ENCODE results near the gene TOP1. TPM values are rescaled to one million over a fixed set of nuclear protein-coding genes. Genes with fewer than 3 reads are reported as not detected.
A peak's percentile ranks its signal among the peaks of the same experiment; 100 is the strongest.

The TOP1 gene
- total RNA-seq, 4 donors from 2014 or later, result 20.2 to 28.5 (median 23.0) TPM

DNA sequence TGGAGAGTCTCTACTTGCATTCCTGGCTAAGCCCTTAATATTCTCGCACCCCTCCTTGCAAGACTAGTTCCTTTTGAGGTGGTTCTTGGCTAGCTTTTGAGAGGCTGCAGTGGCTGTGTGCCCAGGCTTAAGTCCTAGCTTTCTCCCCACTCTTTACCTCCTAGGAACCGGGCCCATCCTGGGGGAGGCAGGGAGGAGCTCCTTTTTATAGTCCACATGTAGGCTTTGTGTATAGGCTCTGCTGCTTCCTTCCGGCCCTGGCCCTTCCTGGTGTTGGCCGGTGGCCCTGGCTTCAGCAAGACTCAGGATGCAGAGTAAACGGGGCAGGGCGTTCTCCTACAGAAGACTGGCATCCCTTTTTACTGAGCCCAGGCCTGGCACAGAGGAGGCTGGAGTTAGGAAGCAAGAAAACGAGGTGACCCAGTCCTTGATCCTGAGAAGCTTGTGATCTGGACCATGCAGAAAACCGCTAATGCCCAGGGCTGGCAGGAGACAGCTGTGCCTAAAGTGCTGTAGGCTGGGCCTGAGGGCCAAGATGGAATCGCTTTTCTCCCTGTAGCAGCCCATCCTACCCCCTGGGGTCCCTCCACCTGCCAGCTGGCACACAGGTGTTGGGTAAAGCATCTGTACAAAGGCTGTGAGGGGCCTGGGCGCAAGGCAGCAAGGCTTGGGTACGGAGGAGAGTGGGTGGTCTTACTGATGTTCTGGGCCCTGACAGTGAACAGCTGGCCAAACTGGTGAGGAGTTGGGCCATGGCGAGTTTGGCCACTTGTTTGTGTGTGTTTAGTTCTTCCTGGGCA lies 117.4 kb downstream of the TOP1 start:
- no peaks in the 10 kb centered on the region for H3K9me3 ChIP-seq
- intact Hi-C loops (cut with DNase I), result loop anchor here (10.0 kb wide), 1 partner anchor 259 kb away; no protein-coding TSS in a partner anchor
- no peaks in the 10 kb centered on the region for H3K27me3 ChIP-seq
- DNase-seq (ENCODE audit: extremely low spot score), result no peak
- peaks cover 0 to 6% (median 3%) of the 10 kb centered on the region in 4 donors for H3K36me3 ChIP-seq
- 56% methylated on average over 11 of the region's 12 CpGs for WGBS
- peaks cover 97 to 100% (median 98%) of the 10 kb centered on the region in 4 donors for H3K4me1 ChIP-seq
- no peak overlapping the region for H3K4me3 ChIP-seq
- peak overlapping the region; percentile 32 to 72 (median 49) for H3K27ac ChIP-seq (replicated peaks in 1 of 4)
- TF ChIP-seq POLR2A (IDR thresholded peaks at IDR 0.05; ENCODE audit: low read depth), result no peak
- peak; percentile 25 to 31 for TF ChIP-seq POLR2AphosphoS5 (IDR thresholded peaks at IDR 0.05)

DNA sequence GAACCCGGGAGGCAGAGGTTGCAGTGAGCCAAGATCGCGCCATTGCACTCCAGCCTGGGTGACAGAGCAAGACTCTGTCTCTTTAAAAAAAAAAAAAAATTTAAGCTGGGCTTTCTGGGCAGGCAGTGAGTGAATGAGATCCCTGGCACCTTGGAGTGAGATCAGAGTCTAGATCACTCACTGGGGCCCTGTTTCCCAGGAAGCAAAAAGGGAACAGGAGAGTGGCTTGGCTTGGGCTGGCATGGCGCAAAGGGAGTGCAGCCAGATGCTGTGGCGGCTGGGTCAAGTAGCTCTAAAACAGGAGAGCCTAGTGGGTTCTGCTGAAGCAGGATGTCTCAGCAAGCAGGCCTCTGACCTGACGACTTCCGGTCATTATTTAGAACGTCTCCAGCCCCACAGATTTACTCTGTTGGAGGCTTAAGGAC lies 119.2 kb downstream of the TOP1 start:
- Histone ChIP-seq H3K27me3 (no peaks in the 10 kb centered on the region), H3K27ac (replicated peaks in 1 of 4) (peak overlapping the region; percentile 32 to 72 (median 38)), H3K36me3 (peaks cover 0 to 6% (median 3%) of the 10 kb centered on the region in 4 donors), H3K4me3 (no peak overlapping the region), H3K4me1 (peaks cover 97 to 99% (median 98%) of the 10 kb centered on the region in 4 donors), H3K9me3 (no peaks in the 10 kb centered on the region)
- intact Hi-C loops (cut with DNase I), result loop anchor here (10.0 kb wide), 1 partner anchor 257 kb away; no protein-coding TSS in a partner anchor
- WGBS, result 68% methylated on average over 8 of the region's 8 CpGs
- DNase-seq (ENCODE audit: extremely low spot score), result no peak
- TF ChIP-seq EP300 (IDR thresholded peaks at IDR 0.05) (no peak), POLR2A (IDR thresholded peaks at IDR 0.05; ENCODE audit: low read depth) (no peak)

DNA sequence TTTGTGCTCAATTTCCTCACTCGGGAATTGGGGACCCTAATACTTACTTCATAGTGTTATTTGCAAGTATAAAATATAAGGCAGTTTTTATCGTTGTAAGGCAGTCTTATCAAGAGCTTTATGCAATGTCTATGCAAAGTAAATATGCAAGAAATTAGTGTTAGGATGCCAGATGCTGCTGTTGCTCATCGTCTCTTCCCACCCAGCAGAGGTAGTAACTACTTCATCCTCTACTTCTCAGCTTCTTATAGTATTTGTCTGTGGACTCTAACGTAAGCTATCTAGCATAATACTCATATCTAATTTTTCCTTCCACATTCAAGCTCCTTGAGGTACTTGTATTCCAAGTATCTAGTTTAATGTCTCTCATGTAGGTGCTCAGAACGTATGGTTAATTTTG lies 120.3 kb downstream of the TOP1 start:
- 86% methylated on average over 5 of the region's 5 CpGs for WGBS
- TF ChIP-seq POLR2A (IDR thresholded peaks at IDR 0.05; ENCODE audit: low read depth) (no peak), EP300 (IDR thresholded peaks at IDR 0.05) (no peak)
- TF ChIP-seq, protein P1, sequence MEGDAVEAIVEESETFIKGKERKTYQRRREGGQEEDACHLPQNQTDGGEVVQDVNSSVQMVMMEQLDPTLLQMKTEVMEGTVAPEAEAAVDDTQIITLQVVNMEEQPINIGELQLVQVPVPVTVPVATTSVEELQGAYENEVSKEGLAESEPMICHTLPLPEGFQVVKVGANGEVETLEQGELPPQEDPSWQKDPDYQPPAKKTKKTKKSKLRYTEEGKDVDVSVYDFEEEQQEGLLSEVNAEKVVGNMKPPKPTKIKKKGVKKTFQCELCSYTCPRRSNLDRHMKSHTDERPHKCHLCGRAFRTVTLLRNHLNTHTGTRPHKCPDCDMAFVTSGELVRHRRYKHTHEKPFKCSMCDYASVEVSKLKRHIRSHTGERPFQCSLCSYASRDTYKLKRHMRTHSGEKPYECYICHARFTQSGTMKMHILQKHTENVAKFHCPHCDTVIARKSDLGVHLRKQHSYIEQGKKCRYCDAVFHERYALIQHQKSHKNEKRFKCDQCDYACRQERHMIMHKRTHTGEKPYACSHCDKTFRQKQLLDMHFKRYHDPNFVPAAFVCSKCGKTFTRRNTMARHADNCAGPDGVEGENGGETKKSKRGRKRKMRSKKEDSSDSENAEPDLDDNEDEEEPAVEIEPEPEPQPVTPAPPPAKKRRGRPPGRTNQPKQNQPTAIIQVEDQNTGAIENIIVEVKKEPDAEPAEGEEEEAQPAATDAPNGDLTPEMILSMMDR (IDR thresholded peaks at IDR 0.05), result no peak
- peaks cover 96 to 100% (median 97%) of the 10 kb centered on the region in 4 donors for H3K4me1 ChIP-seq
- H3K9me3 ChIP-seq, result no peaks in the 10 kb centered on the region
- no peak overlapping the region for H3K27ac ChIP-seq (replicated peaks in 1 of 4)
- no peaks in the 10 kb centered on the region for H3K27me3 ChIP-seq
- no peak overlapping the region for H3K4me3 ChIP-seq
- no peak for DNase-seq (ENCODE audit: extremely low spot score)
- peaks cover 0 to 6% (median 3%) of the 10 kb centered on the region in 4 donors for H3K36me3 ChIP-seq
- intact Hi-C loops (cut with DNase I), result loop anchor here (10.0 kb wide), 1 partner anchor 256 kb away; no protein-coding TSS in a partner anchor

DNA sequence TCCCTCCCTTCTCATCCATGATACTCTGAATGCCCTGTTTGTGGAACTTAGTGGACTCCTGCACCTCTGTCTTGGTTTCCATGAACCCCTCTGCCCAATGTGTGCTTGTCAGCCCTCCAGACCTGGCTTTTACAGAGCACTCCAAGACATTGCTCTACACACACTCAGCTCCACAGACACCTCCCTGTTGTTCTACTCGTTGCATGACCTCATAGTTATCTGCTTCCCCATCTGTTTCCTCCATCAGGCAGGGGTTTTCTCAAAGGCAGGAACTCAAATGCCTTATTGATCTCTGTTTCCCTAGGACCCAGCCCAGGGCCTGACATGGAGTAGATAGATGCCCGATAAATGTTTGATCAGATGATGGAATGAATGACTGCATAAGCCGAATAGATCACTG lies 122.0 kb downstream of the TOP1 start:
- H3K4me3 ChIP-seq, result no peak overlapping the region
- H3K36me3 ChIP-seq, result no peaks in the 10 kb centered on the region
- intact Hi-C loops (cut with DNase I), result no loop called here
- H3K9me3 ChIP-seq, result no peaks in the 10 kb centered on the region
- H3K4me1 ChIP-seq, result peaks cover 96 to 100% (median 97%) of the 10 kb centered on the region in 4 donors
- 49% methylated on average over 3 of the region's 3 CpGs for WGBS
- peak overlapping the region; percentile 17 to 43 (median 36) for H3K27ac ChIP-seq (replicated peaks in 1 of 4)
- peak; percentile 15 to 47 for TF ChIP-seq POLR2AphosphoS5 (IDR thresholded peaks at IDR 0.05)
- TF ChIP-seq, protein P1 (IDR thresholded peaks at IDR 0.05), result no peak
- H3K27me3 ChIP-seq, result no peaks in the 10 kb centered on the region
- no peak for DNase-seq (ENCODE audit: extremely low spot score)

DNA sequence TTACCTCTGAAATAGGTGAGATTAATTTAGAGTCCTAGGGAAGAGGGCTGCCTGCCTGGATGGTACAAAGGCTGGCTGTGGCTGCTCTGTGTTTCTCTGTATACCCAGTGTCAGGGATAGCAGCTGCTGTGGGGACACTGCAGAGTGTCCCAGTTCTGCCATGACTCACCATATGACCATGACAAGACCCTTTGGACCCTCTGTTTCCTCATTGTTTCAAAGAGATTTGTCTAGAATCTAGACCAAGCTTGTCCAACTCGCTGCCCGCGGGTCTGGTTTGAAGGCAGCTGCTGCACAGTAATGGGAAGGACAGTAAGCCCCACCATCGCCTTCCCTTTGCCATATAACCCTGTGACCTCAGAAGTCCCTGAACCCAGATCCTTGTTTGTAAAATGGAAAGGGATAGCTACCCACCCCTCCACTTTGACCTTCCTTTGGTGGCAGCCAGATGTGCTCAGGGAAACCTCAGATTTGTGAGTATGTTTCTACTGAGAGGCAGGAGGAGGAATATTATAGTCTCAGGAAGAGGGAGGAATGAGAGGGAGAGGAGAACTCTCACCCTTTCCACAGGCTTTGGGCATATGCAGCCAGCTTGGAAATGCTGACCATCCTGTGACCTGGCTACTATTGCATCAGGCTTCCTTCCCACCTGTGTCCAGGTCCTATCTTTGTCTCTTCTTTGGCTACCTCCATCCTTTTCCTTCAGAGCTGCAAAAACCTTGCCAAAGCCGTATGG lies 122.7 kb downstream of the TOP1 start:
- DNase-seq (ENCODE audit: extremely low spot score), result no peak
- intact Hi-C loops (cut with DNase I), result no loop called here
- Histone ChIP-seq H3K9me3 (no peaks in the 10 kb centered on the region), H3K27me3 (no peaks in the 10 kb centered on the region), H3K36me3 (no peaks in the 10 kb centered on the region), H3K27ac (replicated peaks in 1 of 4) (peak overlapping the region; percentile 17 to 43 (median 36)), H3K4me1 (peaks cover 96 to 100% (median 97%) of the 10 kb centered on the region in 4 donors), H3K4me3 (no peak overlapping the region)
- WGBS, result 95% methylated on average over 5 of the region's 5 CpGs
- no peak for TF ChIP-seq EP300 (IDR thresholded peaks at IDR 0.05)
- TF ChIP-seq, protein P1 (IDR thresholded peaks at IDR 0.05), result no peak
- TF ChIP-seq POLR2A (IDR thresholded peaks at IDR 0.05; ENCODE audit: low read depth), result no peak
- TF ChIP-seq POLR2AphosphoS5 (IDR thresholded peaks at IDR 0.05), result no peak
